Panc1 (cell line): ENCODE data around the gene ERG. TPM values are rescaled to one million over a fixed set of nuclear protein-coding genes. Genes with fewer than 3 reads are reported as not detected.

ENCODE experiments used
- ATAC-seq: fragments of 200-7000 bp; cut with Tn5 transposase; 2 replicates; pipeline ENCODE4 v1.9.1; 2020; ENCODE audit warnings: mild to moderate bottlenecking, moderate library complexity
- BruUV-seq: library from RNA; stranded (reverse); fragments of 400-500 nt; replicated peaks from 2 replicates; lab custom pipeline; 2021; lab: Mats Ljungman, UMichigan
- CTCF ChIA-PET: fragments of 300-600 bp; sonication (Branson Sonifier 250); formaldehyde crosslinking; loops from one replicate; lab custom pipeline; 2022; ENCODE audit warnings: antibody characterized with exemption; lab: Charles Lee
- POLR2A ChIA-PET: fragments of 300-600 bp; sonication (Branson Sonifier 250); formaldehyde crosslinking; loops from one replicate; lab custom pipeline; 2022; ENCODE audit warnings: antibody characterized with exemption; lab: Charles Lee
- DNase-seq: peaks from one replicate; pipeline ENCODE4 v3.0.0-alpha.2; 2010; ENCODE audit warnings: low read depth, low spot score
- H3K27ac ChIP-seq: 2 replicates; pipeline ENCODE4 v1.5.1; 2011; ENCODE audit warnings: mild to moderate bottlenecking, low read length, inconsistent platforms
- H3K27me3 ChIP-seq: fragments of 200-500 bp; sonication (Bioruptor generic); 2 replicates; pipeline ENCODE4 v1.6.0; 2014; ENCODE audit warnings: low read length, inconsistent platforms; ENCODE audit not compliant: control insufficient read depth, insufficient read depth
- H3K36me3 ChIP-seq: fragments of 200-500 bp; sonication (Bioruptor generic); 2 replicates; pipeline ENCODE4 v1.5.1; 2014; ENCODE audit warnings: inconsistent platforms, mild to moderate bottlenecking, low read length, moderate library complexity; ENCODE audit not compliant: control insufficient read depth, insufficient read depth
- H3K4me1 ChIP-seq: 2 replicates; pipeline ENCODE4 v1.5.1; 2011; ENCODE audit warnings: inconsistent platforms, mild to moderate bottlenecking, low read length, moderate library complexity; ENCODE audit not compliant: control insufficient read depth, insufficient read depth
- H3K4me3 ChIP-seq, 2 experiments: 2 replicates each; pipeline ENCODE4 v1.5.1; 2011 to 2012; ENCODE audit warnings: low read depth in 2 of 2, low read length in 2 of 2, mild to moderate bottlenecking in 2 of 2, inconsistent platforms in 1 of 2, moderate library complexity in 1 of 2
- H3K9me3 ChIP-seq: fragments of 200-500 bp; sonication (Bioruptor generic); 2 replicates; pipeline ENCODE4 v1.5.1; 2014; ENCODE audit warnings: low read depth, mild to moderate bottlenecking, inconsistent platforms, low read length, moderate library complexity; ENCODE audit not compliant: control insufficient read depth, insufficient read depth
- CTCF ChIP-seq: fragments of 450-650 bp; IDR thresholded peaks from 2 replicates; pipeline ENCODE4 v1.5.1; 2017; ENCODE audit warnings: mild to moderate bottlenecking
- POLR2AphosphoS5 ChIP-seq: IDR thresholded peaks from 2 replicates; pipeline ENCODE4 v1.6.1; 2012; ENCODE audit warnings: mild to moderate bottlenecking, low read depth, low read length, moderate library complexity
- REST ChIP-seq, 2 experiments: IDR thresholded peaks; 2 replicates each; pipeline ENCODE4 v1.6.1; 2011 to 2012; ENCODE audit warnings: low read depth in 2 of 2, control low read depth in 1 of 2, low read length in 1 of 2, mild to moderate bottlenecking in 1 of 2, moderate library complexity in 1 of 2; ENCODE audit not compliant: insufficient read depth in 1 of 2
- SIN3A ChIP-seq: IDR thresholded peaks from 2 replicates; pipeline ENCODE4 v1.6.1; 2012; ENCODE audit warnings: low read depth, mild to moderate bottlenecking, low read length, moderate library complexity, borderline replicate concordance; ENCODE audit not compliant: insufficient read depth
- TCF7L2 ChIP-seq: IDR thresholded peaks from 2 replicates; pipeline ENCODE4 v1.6.1; 2011; ENCODE audit warnings: mild to moderate bottlenecking, low read depth, low read length, inconsistent platforms
- in situ Hi-C: cut with HindIII; loops from 2 replicates; pipeline ENCODE4 v1.10.0; 2016; ENCODE audit warnings: low sequenced_read_pairs, low pct_unique_long_range_greater_than_20kb
- intact Hi-C: fragments of 100-400 bp; cut with micrococcal nuclease; formaldehyde crosslinking; loops from one replicate; pipeline ENCODE4 v1.10.0; 2022; ENCODE audit not compliant: unreplicated experiment
- total RNA-seq: library from RNA; stranded (reverse); gene quantifications from one replicate; pipeline ENCODE4 v1.2.1, GENCODE V29; 2021; ENCODE audit not compliant: unreplicated experiment

ERG gene
- total RNA-seq, 1 experiment from 2014 or later, result 0.49 TPM

DNA sequence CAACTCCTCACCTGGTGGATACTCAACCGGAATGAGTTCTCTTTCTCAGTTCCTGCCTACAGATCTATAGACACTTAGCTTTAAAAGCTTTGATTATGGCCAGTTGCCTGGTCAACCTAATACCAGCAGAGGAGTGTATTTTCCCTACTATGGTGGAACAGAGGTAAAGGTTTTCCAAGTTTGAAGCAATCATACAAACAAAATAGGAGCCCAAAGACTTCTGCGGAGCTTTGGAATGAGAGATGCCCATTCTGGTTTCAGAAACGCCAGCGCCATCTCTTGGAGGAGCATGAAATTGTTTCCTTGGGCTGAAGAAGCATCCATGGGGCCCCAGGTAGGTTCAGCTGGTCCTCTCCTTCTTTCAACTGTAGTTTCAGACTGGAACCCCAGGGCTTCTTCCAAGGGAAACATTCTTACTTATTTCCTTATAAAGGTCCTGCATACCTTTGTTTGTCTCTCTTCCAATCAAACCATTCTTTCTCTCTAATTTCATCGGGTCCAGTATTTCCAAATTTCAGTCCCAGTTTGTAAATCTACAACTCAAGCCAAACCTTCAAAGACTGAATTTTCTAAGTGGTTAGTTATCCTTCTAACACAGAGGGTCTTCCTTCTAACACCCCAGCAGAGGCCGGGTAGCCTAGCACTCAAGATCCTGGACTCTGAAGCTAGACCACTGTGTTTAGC is 145.6 kb downstream of the ERG start:
- ChIA-PET POLR2A (no interaction called here), CTCF (interaction anchor here (0.5 to 1.8 kb wide), 4 partner anchors 88 to 974 kb away, joined by 3 to 7 read pairs (median 5); no protein-coding TSS in a partner anchor)
- Histone ChIP-seq H3K9me3 (no peaks in the 10 kb centered on the region), H3K27ac (no peak overlapping the region), H3K27me3 (no peaks in the 10 kb centered on the region; the same call in 1 of the 2 replicates), H3K36me3 (no peaks in the 10 kb centered on the region), H3K4me3 (no peak overlapping the region), H3K4me1 (no peaks in the 10 kb centered on the region)
- no peak for DNase-seq
- intact Hi-C loops, result loop anchor here (5.0 to 10.0 kb wide), 3 partner anchors 130 to 648 kb away; no protein-coding TSS in a partner anchor
- no TSS peak for BruUV-seq
- TF ChIP-seq TCF7L2 (no peak), CTCF (peak; percentile 76)
- 0 out of 2 replicates have a peak, but pooled peaks have one; percentile 20 for ATAC-seq
- in situ Hi-C loops, result no loop called here

DNA sequence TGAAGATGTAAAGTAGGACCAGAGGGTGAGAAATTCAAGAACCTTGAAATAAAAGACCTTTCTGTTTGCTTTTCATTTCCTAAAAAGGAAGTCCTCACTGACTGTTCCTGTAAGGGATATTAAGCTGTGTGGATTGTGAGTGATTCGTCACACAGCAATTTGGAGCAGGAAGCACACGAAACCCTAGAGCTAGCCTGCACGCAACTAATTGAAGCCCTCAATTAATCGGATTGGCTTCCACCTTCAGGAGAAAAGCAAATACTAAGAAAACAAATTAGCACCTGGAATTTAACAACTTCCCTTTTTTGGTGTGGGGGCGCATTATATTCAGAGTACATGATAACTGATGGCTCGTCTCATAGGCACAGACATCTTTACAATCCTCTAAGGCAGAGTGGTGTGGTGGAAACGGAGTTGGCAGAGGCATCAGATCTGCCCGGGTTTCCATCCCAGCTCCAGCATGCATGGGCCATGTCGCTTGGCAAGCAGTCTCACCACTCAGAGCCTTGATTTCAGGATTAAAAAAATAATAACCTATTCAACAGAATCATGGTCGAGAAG is 146.2 kb downstream of the ERG start:
- Histone ChIP-seq H3K9me3 (no peaks in the 10 kb centered on the region), H3K4me3 (no peak overlapping the region), H3K27me3 (no peaks in the 10 kb centered on the region; the same call in 1 of the 2 replicates), H3K27ac (no peak overlapping the region), H3K4me1 (no peaks in the 10 kb centered on the region), H3K36me3 (no peaks in the 10 kb centered on the region)
- BruUV-seq, result no TSS peak
- in situ Hi-C loops, result no loop called here
- intact Hi-C loops, result loop anchor here (5.0 to 10.0 kb wide), 3 partner anchors 130 to 647 kb away; no protein-coding TSS in a partner anchor
- DNase-seq, result no peak
- CTCF ChIA-PET, result interaction anchor here (0.6 to 1.8 kb wide), 2 partner anchors 88 to 182 kb away, joined by 5 to 7 read pairs; no protein-coding TSS in a partner anchor
- no peak for ATAC-seq
- no peak for TF ChIP-seq SIN3A
- TF ChIP-seq CTCF, result no peak
- TF ChIP-seq POLR2AphosphoS5, result no peak
- no peak for TF ChIP-seq REST (IDR thresholded peaks at IDR 0.05; ENCODE audit: insufficient read depth in 1 of 2, low read depth in 2 of 2, low read length in 1 of 2)
- no peak for TF ChIP-seq TCF7L2
- POLR2A ChIA-PET, result no interaction called here
